Activated effector memory CD4-positive, alpha-beta T cell treated with Interleukin-2 at 50 U/mL for 16 hours (primary cell): Measurements from ENCODE around the gene SELPLG.
"Not testable (repeated sequence)": the region's sequence is repeated elsewhere in the genome, so short reads cannot be mapped to it uniquely, and the experiment has no call there.

Source experiments
- DNase-seq: peaks from one replicate; pipeline ENCODE4 v3.0.0-alpha.2; 2020

SELPLG gene

GRCh38 chr12:108637222-108637971, 3.7 kb upstream of the SELPLG start:
- DNase-seq, result no peak

DNA sequence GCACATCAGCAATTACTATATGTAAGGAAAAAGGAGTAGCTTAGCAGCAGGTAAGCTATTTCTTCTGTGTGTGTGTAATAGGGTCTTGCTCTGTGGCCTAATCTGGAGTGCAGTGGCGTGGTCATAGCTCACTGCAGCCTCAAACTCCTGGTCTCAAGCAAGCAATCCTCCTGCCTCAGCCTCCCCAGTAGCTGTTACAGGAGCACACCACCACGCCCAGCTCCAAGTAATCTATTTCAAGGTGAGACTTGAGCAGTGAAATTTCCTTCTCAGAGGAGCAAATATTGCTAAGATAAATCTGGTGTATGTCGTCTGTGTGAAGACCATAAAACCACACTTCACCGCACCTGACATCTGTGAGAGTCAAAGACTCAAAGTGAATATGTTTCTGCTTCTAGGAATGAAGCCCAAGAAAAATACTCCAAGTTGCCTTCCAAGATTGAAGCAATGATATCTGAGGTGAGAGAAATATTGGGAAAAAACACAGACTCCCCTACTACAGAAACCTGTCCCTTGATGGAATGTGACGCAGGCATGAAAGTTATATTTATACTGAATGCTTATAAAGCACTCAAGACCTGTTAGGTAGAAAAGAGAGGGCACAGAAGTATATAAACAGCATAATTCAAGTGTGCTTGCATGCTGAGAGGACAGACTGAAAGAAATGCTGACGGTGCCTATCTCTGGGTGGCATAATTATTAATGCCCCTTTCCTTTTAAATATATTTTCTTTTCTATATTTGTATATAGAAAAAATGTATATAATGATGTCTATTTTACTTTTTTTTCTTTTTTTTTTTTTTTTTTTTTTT, 2.5 kb upstream of the SELPLG start:
- no peak for DNase-seq

GRCh38 chr12:108635201-108635996, 1.7 kb upstream of the SELPLG start:
- DNase-seq, result no peak

GRCh38 chr12:108634341-108634751, 652 bp upstream of the SELPLG start:
- peak; percentile 59 for DNase-seq

DNA sequence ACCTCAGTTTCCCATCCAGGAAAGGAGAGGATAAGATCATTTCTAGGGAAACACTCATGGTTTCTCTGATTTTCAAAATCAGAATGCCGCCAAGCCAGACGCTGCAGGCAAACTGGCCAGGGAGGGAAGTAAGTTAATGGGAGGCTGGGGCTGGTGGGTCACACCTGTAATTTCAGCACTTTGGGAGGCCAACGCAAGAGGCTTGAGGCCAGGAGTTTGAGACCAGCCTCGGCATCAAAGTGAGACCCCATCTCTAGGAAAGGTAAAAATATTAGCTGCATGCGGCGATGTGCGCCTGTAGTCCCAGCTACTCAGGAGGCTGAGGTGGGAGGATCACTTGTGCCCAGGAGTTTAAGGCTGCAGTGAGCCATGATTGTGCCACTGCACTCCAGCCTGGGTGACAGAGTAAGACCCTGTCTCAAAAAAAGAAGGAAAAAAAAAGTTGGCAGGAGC, 587 bp downstream of the SELPLG start:
- DNase-seq, result no peak

DNA sequence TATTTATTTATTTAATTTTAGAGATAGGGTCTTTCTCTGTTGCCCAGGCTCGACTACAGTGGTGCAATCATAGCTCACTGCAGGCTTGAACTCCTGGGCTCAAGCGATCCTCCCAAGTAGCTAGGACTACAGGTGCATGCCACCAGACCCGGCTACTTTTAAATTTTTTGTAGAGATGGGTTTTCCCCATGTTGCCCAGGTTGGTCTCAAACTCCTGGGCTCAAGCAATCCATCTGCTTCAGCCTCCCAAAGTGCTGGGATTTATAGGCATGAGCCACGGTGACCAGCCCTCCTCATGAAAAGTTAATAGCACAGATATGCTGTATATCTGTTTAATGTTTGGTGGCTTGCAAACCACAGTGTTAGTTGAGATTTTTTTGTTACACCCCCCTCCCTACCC, 2.4 kb downstream of the SELPLG start:
- not testable (repeated sequence) for DNase-seq

- no peak for DNase-seq
Measured at GRCh38 chr12:108630481-108631207, 3.0 kb downstream of the SELPLG start.

DNA sequence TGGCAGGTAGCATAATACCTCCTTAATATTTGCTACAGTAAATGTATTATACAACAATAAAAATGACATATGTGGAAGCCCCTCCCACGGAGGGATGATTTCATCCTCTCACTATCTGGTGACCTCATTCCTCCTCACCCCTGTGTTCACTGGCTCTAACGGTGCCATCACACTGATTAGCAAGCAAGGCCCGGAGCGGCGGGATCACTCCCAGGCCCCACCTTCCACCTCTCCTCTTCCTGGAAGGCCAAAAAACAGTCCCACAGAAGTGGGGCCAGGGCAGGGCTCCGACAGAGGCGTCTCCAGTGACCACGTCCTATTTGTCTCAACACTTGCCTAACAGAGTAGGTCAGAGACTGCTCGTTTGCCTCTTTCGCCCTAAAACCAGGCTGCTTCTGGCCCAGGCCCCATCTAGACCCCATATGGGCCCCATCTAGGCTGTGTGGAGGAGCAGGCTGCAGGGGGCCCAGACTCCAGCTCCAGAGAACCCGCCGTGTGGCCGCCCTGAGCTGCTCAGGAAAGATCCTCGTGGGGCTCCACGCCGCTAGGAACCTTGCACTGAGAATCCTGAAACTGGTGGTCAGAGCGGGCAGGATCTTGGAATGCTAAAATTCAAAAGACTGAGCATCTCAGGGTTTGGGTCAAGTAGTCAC, 3.7 kb downstream of the SELPLG start:
- DNase-seq, result no peak

- no peak for DNase-seq
Measured at GRCh38 chr12:108629151-108629550, 4.5 kb downstream of the SELPLG start.

GRCh38 chr12:108627134-108627920, 6.4 kb downstream of the SELPLG start:
- no peak for DNase-seq

GRCh38 chr12:108625228-108625627, 8.5 kb downstream of the SELPLG start:
- no peak for DNase-seq

DNA sequence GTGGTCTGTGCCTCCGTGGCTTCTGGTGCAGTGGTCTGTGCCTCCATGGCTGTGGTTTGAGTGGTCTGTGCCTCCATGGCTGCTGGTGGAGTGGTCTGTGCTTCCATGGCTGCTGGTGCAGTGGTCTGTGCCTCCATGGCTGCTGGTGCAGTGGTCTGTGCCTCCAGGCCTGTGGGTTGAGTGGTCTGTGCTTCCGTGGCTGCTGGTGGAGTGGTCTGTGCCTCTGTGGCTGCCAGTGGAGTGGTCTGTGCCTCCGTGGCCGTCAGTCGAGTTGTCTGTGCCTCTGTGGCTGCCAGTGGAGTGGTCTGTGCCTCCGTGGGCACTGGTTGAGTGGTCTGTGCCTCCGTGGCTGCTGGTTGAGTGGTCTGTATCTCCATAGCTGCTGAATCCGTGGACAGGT, 10.1 kb downstream of the SELPLG start:
- DNase-seq, result no peak

DNA sequence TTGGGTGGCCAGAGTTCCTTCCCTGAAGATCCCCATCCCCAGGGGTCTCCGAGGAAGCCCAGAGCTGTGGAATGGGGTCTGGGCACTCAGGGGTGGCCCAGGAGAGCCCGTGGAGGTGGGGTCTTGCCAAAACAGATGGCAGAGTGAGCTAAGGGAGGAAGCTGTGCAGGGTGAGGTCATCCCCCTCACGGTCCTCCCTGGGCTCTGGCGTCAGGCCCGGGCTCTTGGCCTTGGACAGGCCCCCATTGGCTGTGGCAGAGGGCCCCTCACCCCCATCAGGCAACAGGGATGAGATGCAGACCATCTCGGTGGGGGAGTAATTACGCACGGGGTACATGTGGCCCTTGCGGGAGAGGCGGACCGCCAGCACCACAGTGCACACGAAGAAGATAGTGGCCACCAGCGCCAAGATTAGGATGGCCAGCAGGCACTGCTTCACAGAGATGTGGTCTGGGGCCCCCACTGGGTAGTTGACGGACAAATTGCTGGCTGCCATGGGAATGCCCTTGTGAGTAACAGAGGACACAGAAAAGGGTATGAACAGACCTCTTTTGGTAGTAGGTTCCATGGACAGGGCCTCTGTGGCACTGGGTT, 10.7 kb downstream of the SELPLG start:
- no peak for DNase-seq

DNA sequence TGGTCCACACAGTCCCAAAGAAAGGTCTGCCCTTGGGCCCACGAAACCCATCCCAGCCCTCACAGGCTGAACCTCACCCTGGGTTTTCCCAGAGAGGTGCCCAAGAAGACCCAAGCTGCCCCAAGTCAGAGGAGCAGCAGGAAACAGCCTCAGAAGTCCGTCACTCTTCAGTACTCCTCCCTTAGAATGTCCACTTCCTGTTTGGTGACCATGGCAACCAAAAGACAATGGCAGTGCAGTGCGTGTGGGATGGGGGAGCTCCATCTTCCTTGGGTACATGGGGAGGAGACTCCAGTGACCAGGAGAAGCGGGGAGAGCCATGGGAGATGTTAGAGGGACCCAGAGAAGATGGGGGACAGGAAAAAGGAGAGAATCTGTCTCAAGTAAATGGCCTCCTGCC, 11.3 kb downstream of the SELPLG start:
- DNase-seq, result no peak

DNA sequence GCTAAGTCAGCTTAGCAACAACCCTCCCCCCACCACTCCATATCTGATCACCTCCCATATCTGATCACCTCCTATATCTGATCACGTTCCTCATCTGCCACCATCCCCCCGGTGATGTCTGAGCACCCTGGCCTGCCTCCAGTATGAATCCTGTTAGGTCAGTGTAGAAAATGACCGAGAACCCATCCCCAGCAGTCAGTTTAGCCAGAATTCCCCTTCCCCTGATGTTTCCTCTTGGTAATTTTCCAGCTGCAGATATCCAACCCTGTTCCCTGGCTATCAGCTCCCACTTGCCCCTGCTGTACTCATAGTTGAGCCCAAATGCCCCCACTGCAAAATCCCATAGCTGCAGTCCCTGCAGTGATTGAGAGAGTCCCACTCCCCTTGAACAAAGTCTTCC, 12.5 kb downstream of the SELPLG start:
- no peak for DNase-seq

- no peak for DNase-seq
Measured at GRCh38 chr12:108620236-108620879, 13.3 kb downstream of the SELPLG start.

- DNase-seq, result no peak
Measured at GRCh38 chr12:108619369-108620160, 14.1 kb downstream of the SELPLG start.

DNA sequence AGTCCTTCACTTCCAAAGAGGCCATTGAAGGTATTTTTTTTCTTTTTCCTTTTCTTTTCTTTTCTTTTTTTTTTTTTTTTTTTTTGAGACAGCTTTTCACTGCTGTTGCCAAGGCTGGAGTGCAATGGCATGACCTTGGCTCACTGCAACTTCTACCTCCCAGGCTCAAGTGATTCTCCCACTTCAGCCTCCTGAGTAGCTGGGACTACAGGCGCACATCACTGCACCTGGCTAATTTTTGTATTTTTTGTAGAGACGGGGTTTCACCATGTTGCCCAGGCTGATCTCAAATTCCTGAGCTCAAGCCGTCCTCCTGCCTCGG, 14.8 kb downstream of the SELPLG start:
- DNase-seq, result not testable (repeated sequence)

- peak; percentile 61 for DNase-seq
Measured at GRCh38 chr12:108618079-108618952, 15.4 kb downstream of the SELPLG start.
